Measurements from ENCODE around the gene BRD7. TPM values are rescaled to one million over a fixed set of nuclear protein-coding genes. Genes with fewer than 3 reads are reported as not detected.

The BRD7 gene
- total and polyA plus RNA-seq, 10 donors = 39.2 to 69.7 (median 53.4) TPM

GRCh38 chr16:50274326-50275097 lies 94.3 kb downstream of the BRD7 start:
- peak overlapping the region; percentile 27 to 72 (median 42) for H3K4me3 ChIP-seq
- DNase-seq = peak; percentile 93
- H3K27me3 ChIP-seq (replicated peaks in 1 of 7) = no peaks in the 10 kb centered on the region
- TF ChIP-seq POLR2AphosphoS5 (IDR thresholded peaks at IDR 0.05) = peak; percentile 31 to 71 (median 62)
- TF ChIP-seq POLR2A (IDR thresholded peaks at IDR 0.05) = no peak
- H3K27ac ChIP-seq = peak overlapping the region; percentile 90 to 98 (median 92)
- intact Hi-C loops (cut with DNase I; ENCODE audit: low total_unique reads) = no loop called here
- H3K4me1 ChIP-seq = peaks cover 61 to 100% (median 99%) of the 10 kb centered on the region in 6 donors
- 19 to 33% (median 21%) methylated on average over 2 to 18 of the region's 18 CpGs for WGBS, 5 donors
- H3K36me3 ChIP-seq = peaks cover 0 to 11% (median 0%) of the 10 kb centered on the region in 6 donors
- no peaks in the 10 kb centered on the region for H3K9me3 ChIP-seq

GRCh38 chr16:50273888-50274325 lies 94.9 kb downstream of the BRD7 start:
- Histone ChIP-seq H3K27me3 (replicated peaks in 1 of 7) (no peaks in the 10 kb centered on the region), H3K4me3 (peak overlapping the region in 7 of 8 donors; percentile 27 to 72 (median 46)), H3K27ac (peak overlapping the region; percentile 90 to 98 (median 92)), H3K4me1 (peaks cover 55 to 100% (median 99%) of the 10 kb centered on the region in 6 donors), H3K9me3 (no peaks in the 10 kb centered on the region), H3K36me3 (peaks cover 0 to 11% (median 0%) of the 10 kb centered on the region in 6 donors)
- TF ChIP-seq CTCF (IDR thresholded peaks at IDR 0.05 in 8 of 11, conservative IDR thresholded peaks at IDR 0.05 in 3 of 11) (no peak), POLR2A (IDR thresholded peaks at IDR 0.05) (no peak), POLR2AphosphoS5 (IDR thresholded peaks at IDR 0.05) (peak; percentile 50 to 58 (median 54))
- DNase-seq = peak; percentile 90
- WGBS, 5 donors = 6 to 38% (median 27%) methylated on average over 13 of the region's 13 CpGs
- intact Hi-C loops (cut with DNase I; ENCODE audit: low total_unique reads) = no loop called here

- DNase-seq = peak; percentile 73
- H3K4me1 ChIP-seq = peaks cover 49 to 100% (median 99%) of the 10 kb centered on the region in 6 donors
- H3K9me3 ChIP-seq = no peaks in the 10 kb centered on the region
- peak overlapping the region in 7 of 8 donors; percentile 90 to 98 (median 94) for H3K27ac ChIP-seq
- intact Hi-C loops (cut with DNase I; ENCODE audit: low total_unique reads) = no loop called here
- 65 to 83% (median 74%) methylated on average over 2 of the region's 2 CpGs for WGBS, 5 donors
- no peaks in the 10 kb centered on the region for H3K27me3 ChIP-seq (replicated peaks in 1 of 7)
- peak overlapping the region in 1 of 8 donors; percentile 72 for H3K4me3 ChIP-seq
- H3K36me3 ChIP-seq = peaks cover 0 to 11% (median 0%) of the 10 kb centered on the region in 6 donors
- TF ChIP-seq POLR2A (IDR thresholded peaks at IDR 0.05) = no peak
- no peak for TF ChIP-seq POLR2AphosphoS5 (IDR thresholded peaks at IDR 0.05)
- TF ChIP-seq CTCF (IDR thresholded peaks at IDR 0.05 in 8 of 11, conservative IDR thresholded peaks at IDR 0.05 in 3 of 11) = no peak
Observed at GRCh38 chr16:50273382-50273690, 95.5 kb downstream of the BRD7 start.

GRCh38 chr16:50272687-50273381 lies 96.0 kb downstream of the BRD7 start:
- Histone ChIP-seq H3K36me3 (peaks cover 0 to 11% (median 0%) of the 10 kb centered on the region in 6 donors), H3K4me3 (peak overlapping the region in 1 of 8 donors; percentile 72), H3K4me1 (peaks cover 50 to 100% (median 99%) of the 10 kb centered on the region in 6 donors), H3K27me3 (replicated peaks in 1 of 7) (no peaks in the 10 kb centered on the region), H3K27ac (peak overlapping the region in 7 of 8 donors; percentile 19 to 98 (median 94)), H3K9me3 (no peaks in the 10 kb centered on the region)
- intact Hi-C loops (cut with DNase I; ENCODE audit: low total_unique reads) = no loop called here
- peak; percentile 73 for DNase-seq
- WGBS, 5 donors = 67 to 90% (median 71%) methylated on average over 2 to 5 of the region's 5 CpGs
- TF ChIP-seq POLR2A (IDR thresholded peaks at IDR 0.05) (no peak), POLR2AphosphoS5 (IDR thresholded peaks at IDR 0.05) (no peak), CTCF (IDR thresholded peaks at IDR 0.05 in 8 of 11, conservative IDR thresholded peaks at IDR 0.05 in 3 of 11) (no peak)
